ENCODE results near the gene RAD51D.
A peak's percentile ranks its signal among the peaks of the same experiment; 100 is the strongest.
"Not testable (repeated sequence)": the region's sequence is repeated elsewhere in the genome, so short reads cannot be mapped to it uniquely, and the experiment has no call there.

Gene RAD51D

DNA sequence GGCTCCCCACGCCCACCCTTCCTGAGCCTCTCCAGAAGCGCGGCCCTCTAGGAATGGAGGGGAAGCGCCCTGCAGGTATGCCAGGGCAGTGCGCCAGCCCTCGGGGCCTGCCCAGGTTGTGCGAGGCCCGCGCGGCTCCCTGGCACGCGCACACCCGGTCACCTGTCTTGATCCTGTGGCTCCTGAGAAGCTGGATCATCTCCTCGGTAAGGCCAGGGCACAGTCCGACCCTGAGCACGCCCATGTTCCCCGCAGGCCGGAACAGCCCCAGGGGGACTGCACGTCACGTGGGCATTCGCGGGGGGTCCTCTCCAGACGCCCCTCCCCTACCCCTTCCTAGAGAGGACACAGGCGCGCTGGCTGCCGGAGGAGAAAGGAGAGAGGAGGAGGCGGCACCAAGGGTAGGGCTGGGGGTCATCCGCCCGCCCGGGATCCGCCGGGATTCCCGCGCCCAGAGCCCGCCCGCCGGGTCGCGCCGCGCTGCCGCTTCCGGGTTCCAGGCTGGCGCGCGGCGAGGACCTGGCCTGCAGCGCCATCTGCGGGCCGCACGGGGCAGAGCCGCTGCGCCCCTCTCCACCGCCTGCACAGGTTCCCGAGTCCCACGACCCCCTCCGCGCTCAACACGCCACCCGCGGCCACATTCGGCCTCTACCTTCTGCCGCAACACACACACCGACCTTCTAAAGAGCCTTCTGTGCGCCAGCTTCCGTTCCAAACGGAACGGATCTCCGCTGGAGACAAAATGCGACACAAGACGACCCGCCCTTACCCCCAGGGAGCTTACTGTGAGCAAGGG lies at the start of gene RAD51D:
Gene RAD51D (minus strand): TSS at position 491 of the 796 bp plus-strand sequence. CDS start 247 bp downstream, at position 244.
- no peak for DNase-seq (ENCODE audit: low read depth)

DNA sequence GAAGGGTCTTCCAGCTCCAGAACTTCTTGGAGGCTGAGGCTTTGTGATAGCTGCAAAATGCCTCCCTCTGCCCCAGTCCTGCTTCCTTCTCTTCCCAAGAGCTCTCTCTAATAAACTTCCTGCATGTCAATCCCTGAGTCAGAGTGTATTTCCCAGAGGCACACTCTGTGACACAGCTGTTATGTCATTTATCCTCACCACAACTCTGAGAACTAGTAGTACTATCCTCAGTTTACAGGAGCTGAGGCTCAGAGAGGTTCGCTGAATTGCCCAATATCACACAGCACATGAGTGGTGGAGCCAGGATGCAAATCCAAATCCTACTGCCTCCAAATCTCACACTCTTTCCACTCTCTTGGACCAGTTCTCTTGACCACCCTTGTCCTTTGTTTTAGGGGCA lies 48.0 kb upstream of the RAD51D start:
- peak; percentile 12 for DNase-seq (ENCODE audit: low read depth)

DNA sequence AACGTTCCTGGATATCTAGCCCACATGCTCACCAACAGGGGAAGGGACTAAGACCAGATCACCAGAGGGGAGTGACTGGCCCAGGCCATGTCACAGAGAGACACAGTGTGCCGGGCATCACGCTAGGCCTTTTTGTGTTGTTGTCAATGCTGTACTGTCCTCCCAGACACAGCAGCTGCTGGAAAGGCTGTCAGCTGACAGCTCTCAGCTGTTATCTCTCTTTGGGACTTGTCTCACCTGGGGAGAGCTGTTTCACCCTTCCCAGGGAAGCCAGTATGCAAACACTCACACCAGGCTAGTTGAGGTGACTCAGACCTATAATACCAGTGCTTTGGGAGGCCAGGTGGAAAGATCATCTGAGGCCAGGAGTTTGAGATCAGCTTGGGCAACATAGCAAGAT lies 47.4 kb upstream of the RAD51D start:
- DNase-seq (ENCODE audit: low read depth) = no peak

DNA sequence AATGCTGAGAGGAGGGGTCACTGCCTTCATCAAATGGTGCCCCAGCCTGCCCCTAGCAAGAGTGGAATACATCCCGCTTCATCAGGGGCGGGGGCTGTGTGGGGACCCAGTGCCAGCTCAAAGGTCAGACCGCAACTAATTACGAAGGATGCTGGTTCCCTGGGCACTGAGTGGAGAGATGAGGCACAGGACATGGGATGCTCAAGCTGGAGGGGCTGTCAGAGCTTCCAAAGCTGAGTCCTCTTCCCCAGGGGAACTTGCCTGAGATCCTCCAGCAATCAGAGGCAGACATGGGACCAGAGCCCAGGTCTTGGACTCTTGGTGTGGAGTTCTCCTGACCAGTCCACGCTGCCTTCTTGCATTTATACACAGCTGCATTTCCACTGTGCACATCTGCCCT lies 46.9 kb upstream of the RAD51D start:
- no peak for DNase-seq (ENCODE audit: low read depth)

GRCh38 chr17:35164716-35165115 lies 45.1 kb upstream of the RAD51D start:
- no peak for DNase-seq (ENCODE audit: low read depth)

- DNase-seq (ENCODE audit: low read depth) = no peak
Observed at GRCh38 chr17:35163886-35164285, 44.2 kb upstream of the RAD51D start.

DNA sequence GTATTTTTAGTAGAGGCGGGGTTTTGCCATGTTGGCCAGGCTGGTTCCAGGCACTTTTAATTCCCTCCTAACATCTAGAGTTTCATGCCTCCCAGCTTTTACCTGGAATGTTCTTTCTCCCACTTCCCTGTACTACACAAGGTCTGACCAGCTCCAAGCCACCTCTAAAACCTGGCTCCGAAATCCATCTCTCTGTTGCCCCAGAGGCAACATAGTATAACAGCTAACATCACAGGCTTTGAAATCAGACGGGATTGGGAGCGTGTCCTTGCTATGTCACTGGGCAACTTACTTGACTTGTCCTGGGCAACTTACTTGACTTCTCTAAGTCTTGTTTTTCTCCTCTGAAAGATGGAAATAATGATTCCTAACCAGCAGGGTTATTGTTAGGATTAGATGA lies 43.1 kb upstream of the RAD51D start:
- no peak for DNase-seq (ENCODE audit: low read depth)

GRCh38 chr17:35161281-35161761 lies 41.7 kb upstream of the RAD51D start:
- DNase-seq (ENCODE audit: low read depth) = no peak

DNA sequence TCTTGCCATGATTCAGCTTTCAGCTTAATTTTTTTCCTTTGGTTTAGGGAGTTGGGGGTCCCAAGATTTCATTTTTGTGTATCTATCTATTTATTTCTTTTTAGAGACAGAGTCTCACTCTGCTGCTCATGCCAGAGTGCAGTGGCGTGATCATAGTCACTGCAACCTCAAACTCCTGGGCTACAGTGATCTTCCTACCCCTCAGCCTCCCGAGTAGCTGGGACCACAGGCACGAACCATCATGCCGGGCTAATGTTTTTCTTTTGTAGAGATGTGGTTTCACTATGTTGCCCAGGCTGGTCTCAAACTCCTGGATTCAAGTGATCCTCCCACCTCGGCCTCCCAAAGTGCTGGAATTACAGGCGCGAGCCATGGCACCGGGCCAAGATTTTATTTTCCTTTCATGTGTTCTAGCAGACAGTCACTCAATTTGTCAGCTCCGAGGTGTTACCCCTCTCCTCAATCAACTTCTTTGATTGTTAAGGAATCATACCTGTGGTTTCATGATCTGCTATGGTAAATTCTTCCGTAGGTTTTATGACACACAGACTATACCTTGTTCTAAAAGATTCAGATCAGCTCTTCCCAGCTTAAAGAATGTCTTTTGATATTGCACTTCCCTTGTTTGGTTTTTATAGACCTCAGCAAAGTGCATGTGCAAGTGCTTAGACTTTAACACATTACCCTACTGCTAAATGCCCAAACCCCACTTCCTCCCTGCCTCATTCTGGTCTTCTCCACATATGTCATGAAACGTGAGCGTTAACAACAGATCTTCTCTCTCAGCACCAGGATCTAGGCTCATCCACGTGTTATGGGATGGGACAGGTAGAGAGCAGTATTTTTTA lies 40.9 kb upstream of the RAD51D start:
- DNase-seq (ENCODE audit: low read depth) = no peak

DNA sequence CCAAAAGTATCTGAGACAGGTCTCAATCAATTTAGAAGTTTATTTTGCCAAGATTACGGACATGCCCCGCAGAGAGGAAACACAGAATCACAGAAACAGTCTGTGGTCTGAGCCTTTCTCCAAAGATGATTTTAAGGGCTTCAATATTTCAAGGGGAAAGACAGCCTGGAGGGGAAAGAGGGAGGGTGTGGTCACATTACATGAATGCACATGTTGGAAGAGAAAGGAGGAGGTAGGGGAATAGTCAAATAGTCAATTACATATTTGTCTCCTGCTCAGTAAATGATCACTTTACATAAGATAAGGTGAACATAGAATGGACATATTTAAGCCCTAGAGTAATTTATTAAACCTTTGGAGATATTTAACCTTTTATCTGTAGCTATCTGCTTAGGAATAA lies 40.3 kb upstream of the RAD51D start:
- no peak for DNase-seq (ENCODE audit: low read depth)

GRCh38 chr17:35155246-35155645 lies 35.6 kb upstream of the RAD51D start:
- DNase-seq (ENCODE audit: low read depth) = no peak

GRCh38 chr17:35154196-35155165 lies 34.8 kb upstream of the RAD51D start:
- DNase-seq (ENCODE audit: low read depth) = no peak

DNA sequence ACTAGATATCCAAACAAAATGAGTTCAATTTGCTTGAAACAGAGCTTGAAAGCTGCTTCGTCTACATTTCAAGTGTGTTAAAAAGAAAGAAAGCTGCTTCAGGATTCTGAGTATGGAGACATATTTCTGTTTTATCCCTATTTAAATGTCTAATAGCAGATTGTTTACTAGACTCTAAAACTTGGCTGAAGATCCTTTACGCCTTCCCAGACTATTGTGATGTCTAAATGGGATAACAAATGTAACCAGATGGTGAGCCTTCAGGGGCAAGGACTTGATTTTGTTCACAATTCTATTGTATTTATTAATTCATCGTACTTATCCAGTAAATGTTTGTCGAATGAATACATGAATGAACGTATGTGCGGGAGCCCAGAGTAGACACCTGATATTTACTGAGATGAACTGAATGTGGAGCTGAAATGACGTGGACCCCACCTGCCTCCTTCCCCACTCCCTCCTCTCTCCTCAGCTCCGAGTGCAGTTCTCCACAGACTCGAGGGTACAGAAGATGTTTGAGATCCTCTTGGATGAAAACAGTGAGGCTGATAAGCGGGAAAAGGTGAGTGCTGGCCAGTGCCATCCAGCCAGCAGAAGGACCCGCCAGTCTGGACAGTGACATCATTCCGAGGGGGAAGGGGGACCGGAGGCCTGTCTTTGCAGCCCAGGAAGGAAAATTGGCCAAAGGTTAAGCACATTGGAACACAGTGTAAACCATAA lies 32.9 kb upstream of the RAD51D start:
- DNase-seq (ENCODE audit: low read depth) = no peak

- not testable (repeated sequence) for DNase-seq (ENCODE audit: low read depth)
Observed at GRCh38 chr17:35151080-35151479, 31.4 kb upstream of the RAD51D start.

- no peak for DNase-seq (ENCODE audit: low read depth)
Observed at GRCh38 chr17:35149941-35150340, 30.3 kb upstream of the RAD51D start.

- no peak for DNase-seq (ENCODE audit: low read depth)
Observed at GRCh38 chr17:35148144-35148543, 28.5 kb upstream of the RAD51D start.

GRCh38 chr17:35147375-35147905 lies 27.8 kb upstream of the RAD51D start, which contains the start of gene UNC45B:
Gene UNC45B, plus strand, starts transcription at chr17:35147817. Its CDS starts 447 bp downstream, at chr17:35148264.
- no peak for DNase-seq (ENCODE audit: low read depth)

GRCh38 chr17:35146214-35146833 lies 26.7 kb upstream of the RAD51D start:
- DNase-seq (ENCODE audit: low read depth) = no peak

GRCh38 chr17:35144840-35145239 lies 25.2 kb upstream of the RAD51D start:
- no peak for DNase-seq (ENCODE audit: low read depth)

- DNase-seq (ENCODE audit: low read depth) = no peak
Observed at GRCh38 chr17:35142467-35142796, 22.8 kb upstream of the RAD51D start.

Measured in GM04503 (cell line).